Activated T-cell treated with anti-CD3 and anti-CD28 coated beads, Interleukin-2, amount 50 U/mL, for 72 hours (primary cell): ENCODE measurements around the gene TMEM63B. TPM values are rescaled to one million over a fixed set of nuclear protein-coding genes. Genes with fewer than 3 reads are reported as not detected.

ENCODE experiments used
- total RNA-seq, 2 donors: library from RNA; stranded (reverse); gene quantifications; one replicate each; pipeline ENCODE4 v1.2.3, GENCODE V29; 2022

Gene TMEM63B
- total RNA-seq, 2 donors from 2014 or later: 16.3 to 17.9 TPM

Other genes starting within 250 kb of the TMEM63B start
- gene MRPL14, start 102 bp upstream of the TMEM63B start, total RNA-seq: 10 to 100 TPM; 31.6 to 33.6 TPM
- under 1 TPM in 1 of 2 donors, not detected in 1; 0.39 TPM for gene CAPN11, start 31.3 kb downstream of the TMEM63B start, total RNA-seq
- gene MYMX, start 89.4 kb downstream of the TMEM63B start, total RNA-seq: not detected
- 10 to 100 TPM; 21.7 to 28.0 TPM for gene SLC29A1, start 96.0 kb downstream of the TMEM63B start, total RNA-seq
- 1,000 to 10,000 TPM in 1 of 2 donors, 100 to 1,000 TPM in 1; 915 to 1,109 TPM for gene HSP90AB1, start 119.5 kb downstream of the TMEM63B start, total RNA-seq
- gene SLC35B2, start 130.0 kb downstream of the TMEM63B start, total RNA-seq: 10 to 100 TPM; 13.9 to 16.9 TPM
- gene NFKBIE, start 138.0 kb downstream of the TMEM63B start, total RNA-seq: 10 to 100 TPM; 18.1 to 19.8 TPM
- under 1 TPM in 1 of 2 donors, not detected in 1; 0.25 TPM for gene TMEM151B, start 142.9 kb downstream of the TMEM63B start, total RNA-seq
- 10 to 100 TPM; 12.3 to 15.2 TPM for gene AARS2, start 185.8 kb downstream of the TMEM63B start, total RNA-seq
- gene SPATS1, start 215.1 kb downstream of the TMEM63B start, total RNA-seq: not detected